ENCODE data around the gene EXOC2.

DNA sequence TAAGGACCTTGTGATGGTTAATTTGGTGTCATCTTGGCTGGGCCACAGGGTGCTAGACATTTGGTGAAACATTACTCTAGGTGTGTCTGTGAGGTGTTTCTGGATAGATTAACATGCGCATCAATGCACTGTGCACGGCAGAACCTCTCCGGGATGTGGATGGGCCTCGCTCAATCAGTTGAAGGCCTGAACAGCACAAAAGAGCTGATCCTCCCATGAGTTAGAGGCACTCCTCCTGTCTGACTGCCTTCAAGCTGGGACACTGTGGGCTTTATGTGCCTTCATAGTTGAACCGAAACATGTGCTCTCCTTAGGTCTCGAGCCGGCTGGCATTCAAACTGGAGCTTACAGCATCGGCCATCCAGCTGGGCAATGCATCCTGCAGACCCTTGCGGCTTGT, 124.9 kb downstream of the EXOC2 start:
- no peak for TF ChIP-seq EGR1 (IDR thresholded peaks at IDR 0.05)
- no peak for TF ChIP-seq EP300 (IDR thresholded peaks at IDR 0.05; ENCODE audit: borderline replicate concordance)
- no peak for TF ChIP-seq MAX (IDR thresholded peaks at IDR 0.05)
- no peak for TF ChIP-seq CREB1 (IDR thresholded peaks at IDR 0.05; ENCODE audit: low read depth)
- no peak for TF ChIP-seq RAD21 (IDR thresholded peaks at IDR 0.05; ENCODE audit: low read depth)
- TF ChIP-seq CEBPB (IDR thresholded peaks at IDR 0.05): no peak
- TF ChIP-seq YY1 (IDR thresholded peaks at IDR 0.05; ENCODE audit: low read depth): no peak
- TF ChIP-seq NFIC (IDR thresholded peaks at IDR 0.05): no peak
- TF ChIP-seq REST (IDR thresholded peaks at IDR 0.05; ENCODE audit: low read depth): no peak
- TF ChIP-seq TEAD4 (IDR thresholded peaks at IDR 0.05): no peak
- no peak for TF ChIP-seq ZBTB7A (IDR thresholded peaks at IDR 0.05; ENCODE audit: low read depth)
